Measurements from ENCODE around the gene KRTAP5-1. TPM values are rescaled to one million over a fixed set of nuclear protein-coding genes. Genes with fewer than 3 reads are reported as not detected.
A peak's percentile ranks its signal among the peaks of the same experiment; 100 is the strongest.

The KRTAP5-1 gene
- total RNA-seq, 1 experiment from 2014 or later: not detected

DNA sequence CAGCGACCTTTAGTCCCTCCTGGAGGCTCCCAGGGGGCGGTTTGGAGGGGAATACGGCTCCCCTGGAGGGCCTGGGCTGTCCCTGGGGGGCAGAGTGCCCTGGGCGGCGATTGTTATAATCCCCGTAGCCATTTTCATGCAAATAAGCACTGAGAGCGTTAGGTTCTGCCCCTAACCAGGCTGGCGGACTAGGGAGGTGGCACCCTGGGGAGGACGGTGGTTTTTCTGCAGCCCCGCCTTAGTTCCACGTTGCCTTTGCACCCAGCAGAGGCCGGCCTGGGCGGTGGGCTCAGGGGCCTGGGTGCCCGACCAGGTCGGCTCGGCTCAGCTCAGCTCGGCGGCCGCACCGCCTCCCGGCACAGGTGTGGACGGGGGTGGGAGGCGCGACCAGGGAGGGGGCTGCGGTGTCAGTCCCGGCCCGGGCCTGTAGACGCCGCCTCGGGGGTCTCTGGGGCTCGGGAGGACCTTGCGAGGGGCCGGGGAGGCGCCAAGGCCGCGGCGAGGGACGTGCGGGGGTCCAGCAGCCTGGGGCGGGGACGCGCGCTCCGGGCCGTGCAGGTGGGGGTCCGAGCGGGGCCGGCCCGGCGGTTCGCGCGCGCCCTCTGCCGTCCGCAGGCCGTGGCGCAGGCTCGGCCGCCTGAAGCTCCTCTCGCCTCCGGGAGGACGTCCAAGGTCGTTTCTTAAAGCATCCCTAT, 10.7 kb downstream of the KRTAP5-1 start:
- H3K4me2 ChIP-seq (ENCODE audit: low read length): peak overlapping the region; percentile 94
- H3K9me3 ChIP-seq (ENCODE audit: low read length): no peaks in the 10 kb centered on the region
- H3K79me2 ChIP-seq (ENCODE audit: low read length): no peaks in the 10 kb centered on the region
- ChIA-PET POLR2A (ENCODE audit: unreplicated experiment) (interaction anchor here (0.5 kb wide), 1 partner anchor 18 kb away, joined by 4 read pairs; no protein-coding TSS in a partner anchor), CTCF (interaction anchor here (0.5 to 2.7 kb wide), 12 partner anchors 15 to 110 kb away, joined by 3 to 58 read pairs (median 6); no protein-coding TSS in a partner anchor)
- H3K9me2 ChIP-seq (replicated peaks; ENCODE audit: low read length): no peaks in the 10 kb centered on the region
- peak overlapping the region; percentile 67 for H3K4me3 ChIP-seq (ENCODE audit: low read length)
- intact Hi-C loops (cut with micrococcal nuclease): loop anchor here (1.0 to 2.0 kb wide), 2 partner anchors 16 to 28 kb away; no protein-coding TSS in a partner anchor
- no peaks in the 10 kb centered on the region for H3F3A ChIP-seq (ENCODE audit: low read length, unreplicated experiment)
- peak; percentile 55 for ATAC-seq
- no peak overlapping the region for H3K9ac ChIP-seq (ENCODE audit: low read length)
- no peak overlapping the region for H3K27ac ChIP-seq (ENCODE audit: low read length)
- peaks cover 8% of the 10 kb centered on the region for H3K4me1 ChIP-seq (ENCODE audit: insufficient read depth, low read length)
- H3K27me3 ChIP-seq (ENCODE audit: low read length): peaks cover 16% of the 10 kb centered on the region
- peak; percentile 59 for DNase-seq
- H3K36me3 ChIP-seq (ENCODE audit: low read depth, low read length): no peaks in the 10 kb centered on the region
- TSS peak; percentile 45 for BruUV-seq (replicated peaks)
- peak overlapping the region; percentile 80 for H2AFZ ChIP-seq (ENCODE audit: low read length)
- TF ChIP-seq EZH2phosphoT487 (IDR thresholded peaks at IDR 0.05; ENCODE audit: borderline replicate concordance, low read length) (no peak), EZH2 (IDR thresholded peaks at IDR 0.05; ENCODE audit: low read length, unreplicated experiment) (no peak)
- TF ChIP-seq, protein P1, sequence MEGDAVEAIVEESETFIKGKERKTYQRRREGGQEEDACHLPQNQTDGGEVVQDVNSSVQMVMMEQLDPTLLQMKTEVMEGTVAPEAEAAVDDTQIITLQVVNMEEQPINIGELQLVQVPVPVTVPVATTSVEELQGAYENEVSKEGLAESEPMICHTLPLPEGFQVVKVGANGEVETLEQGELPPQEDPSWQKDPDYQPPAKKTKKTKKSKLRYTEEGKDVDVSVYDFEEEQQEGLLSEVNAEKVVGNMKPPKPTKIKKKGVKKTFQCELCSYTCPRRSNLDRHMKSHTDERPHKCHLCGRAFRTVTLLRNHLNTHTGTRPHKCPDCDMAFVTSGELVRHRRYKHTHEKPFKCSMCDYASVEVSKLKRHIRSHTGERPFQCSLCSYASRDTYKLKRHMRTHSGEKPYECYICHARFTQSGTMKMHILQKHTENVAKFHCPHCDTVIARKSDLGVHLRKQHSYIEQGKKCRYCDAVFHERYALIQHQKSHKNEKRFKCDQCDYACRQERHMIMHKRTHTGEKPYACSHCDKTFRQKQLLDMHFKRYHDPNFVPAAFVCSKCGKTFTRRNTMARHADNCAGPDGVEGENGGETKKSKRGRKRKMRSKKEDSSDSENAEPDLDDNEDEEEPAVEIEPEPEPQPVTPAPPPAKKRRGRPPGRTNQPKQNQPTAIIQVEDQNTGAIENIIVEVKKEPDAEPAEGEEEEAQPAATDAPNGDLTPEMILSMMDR (conservative IDR thresholded peaks at IDR 0.05; ENCODE audit: low read depth, low read length): peak; percentile 60
- H4K20me1 ChIP-seq (ENCODE audit: low read length): no peaks in the 10 kb centered on the region

DNA sequence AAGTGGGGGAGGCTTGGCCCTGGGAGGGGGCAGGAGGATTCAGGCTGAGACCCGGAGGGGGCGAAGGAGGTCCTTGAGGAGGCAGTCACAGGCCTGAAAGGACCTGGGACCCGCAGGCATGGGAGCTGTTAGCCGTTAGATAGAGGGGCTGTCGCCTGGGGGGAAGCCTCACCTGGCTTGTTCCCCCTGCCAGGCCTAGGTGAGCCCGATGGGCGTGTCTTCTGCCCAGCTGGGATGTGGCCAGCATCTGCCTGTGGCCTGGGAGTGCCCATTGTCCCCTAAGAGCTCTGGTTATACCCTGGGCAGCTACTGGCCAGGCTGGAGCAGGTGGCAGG, 11.2 kb downstream of the KRTAP5-1 start:
- BruUV-seq (replicated peaks): no TSS peak
- Histone ChIP-seq H3K79me2 (ENCODE audit: low read length) (no peaks in the 10 kb centered on the region), H2AFZ (ENCODE audit: low read length) (peak overlapping the region; percentile 80), H3K9me3 (ENCODE audit: low read length) (no peaks in the 10 kb centered on the region), H3K4me3 (ENCODE audit: low read length) (peak overlapping the region; percentile 67), H4K20me1 (ENCODE audit: low read length) (no peaks in the 10 kb centered on the region), H3K4me1 (ENCODE audit: insufficient read depth, low read length) (peaks cover 8% of the 10 kb centered on the region), H3K9me2 (replicated peaks; ENCODE audit: low read length) (no peaks in the 10 kb centered on the region), H3F3A (ENCODE audit: low read length, unreplicated experiment) (no peaks in the 10 kb centered on the region), H3K4me2 (ENCODE audit: low read length) (peak overlapping the region; percentile 94), H3K27me3 (ENCODE audit: low read length) (peaks cover 16% of the 10 kb centered on the region), H3K27ac (ENCODE audit: low read length) (no peak overlapping the region), H3K36me3 (ENCODE audit: low read depth, low read length) (no peaks in the 10 kb centered on the region), H3K9ac (ENCODE audit: low read length) (no peak overlapping the region)
- peak; percentile 63 for ATAC-seq
- ChIA-PET CTCF (interaction anchor here (0.7 to 2.7 kb wide), 4 partner anchors 15 to 27 kb away, joined by 4 to 58 read pairs (median 6); no protein-coding TSS in a partner anchor), POLR2A (ENCODE audit: unreplicated experiment) (interaction anchor here (0.5 to 0.6 kb wide), 2 partner anchors 9 to 18 kb away, joined by 4 to 25 read pairs; no protein-coding TSS in a partner anchor)
- TF ChIP-seq, protein P1 (conservative IDR thresholded peaks at IDR 0.05; ENCODE audit: low read depth, low read length): no peak
- TF ChIP-seq EZH2 (IDR thresholded peaks at IDR 0.05; ENCODE audit: low read length, unreplicated experiment) (no peak), EZH2phosphoT487 (IDR thresholded peaks at IDR 0.05; ENCODE audit: borderline replicate concordance, low read length) (no peak)
- DNase-seq: peak; percentile 53
- intact Hi-C loops (cut with micrococcal nuclease): loop anchor here (1.0 to 2.0 kb wide), 2 partner anchors 15 to 28 kb away; no protein-coding TSS in a partner anchor
